ENCODE measurements around the gene FAM227B. TPM values are rescaled to one million over a fixed set of nuclear protein-coding genes. Genes with fewer than 3 reads are reported as not detected.
"Not testable (repeated sequence)": the region's sequence is repeated elsewhere in the genome, so short reads cannot be mapped to it uniquely, and the experiment has no call there.

Gene FAM227B
- total RNA-seq, 2 experiments from 2014 or later, result 6.0 to 6.1 TPM

DNA sequence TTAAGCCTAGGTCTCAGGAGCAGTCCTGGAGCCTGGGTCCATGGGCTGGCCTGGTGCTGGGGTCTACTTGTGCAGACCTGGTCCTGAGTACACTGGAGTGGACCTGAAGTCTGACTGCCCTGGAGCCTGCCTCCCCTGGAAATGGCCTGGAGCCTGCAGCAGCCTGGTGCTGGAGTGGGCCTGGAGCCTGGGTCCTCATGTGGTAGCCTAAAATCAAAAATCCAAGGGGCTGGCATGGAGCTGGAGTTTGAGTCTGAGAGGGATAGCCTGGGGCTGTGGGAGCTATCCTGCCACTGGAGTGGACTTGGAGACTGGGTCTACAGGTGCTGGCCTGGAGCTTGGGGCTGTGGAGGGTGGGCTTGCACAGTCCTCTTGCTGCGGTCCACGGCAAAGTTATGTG lies 15.0 kb downstream of the FAM227B start:
- H3K4me3 Mint-ChIP-seq, result no peak overlapping the region
- ChIA-PET POLR2A (interaction anchor here (0.5 kb wide), 1 partner anchor 803 kb away, joined by 3 read pairs; no protein-coding TSS in a partner anchor), CTCF (interaction anchor here (0.8 to 1.5 kb wide), 2 partner anchors 10 to 12 kb away, joined by 3 read pairs; no protein-coding TSS in a partner anchor)
- H3K9me3 Mint-ChIP-seq, result peaks cover 25% of the 10 kb centered on the region
- H3K4me1 Mint-ChIP-seq (ENCODE audit: low read depth), result no peaks in the 10 kb centered on the region
- peaks cover 34% of the 10 kb centered on the region for H3K36me3 Mint-ChIP-seq (ENCODE audit: low read depth)
- intact Hi-C loops (cut with micrococcal nuclease), result no loop called here
- no peak for TF ChIP-seq CTCF (IDR thresholded peaks at IDR 0.05)
- H3K27ac Mint-ChIP-seq, result no peak overlapping the region
- H3K27me3 Mint-ChIP-seq, result no peaks in the 10 kb centered on the region
- no peak for ATAC-seq
- no peak for DNase-seq

GRCh38 chr15:49604625-49605409 lies 15.8 kb downstream of the FAM227B start:
- intact Hi-C loops (cut with micrococcal nuclease), result no loop called here
- Mint-ChIP-seq H3K4me3 (no peak overlapping the region), H3K27me3 (no peaks in the 10 kb centered on the region), H3K27ac (no peak overlapping the region), H3K9me3 (peaks cover 26% of the 10 kb centered on the region), H3K4me1 (ENCODE audit: low read depth) (no peaks in the 10 kb centered on the region), H3K36me3 (ENCODE audit: low read depth) (peaks cover 33% of the 10 kb centered on the region)
- DNase-seq, result no peak
- TF ChIP-seq CTCF (IDR thresholded peaks at IDR 0.05), result no peak
- POLR2A ChIA-PET, result no interaction called here
- no peak for ATAC-seq
- CTCF ChIA-PET, result no interaction called here

DNA sequence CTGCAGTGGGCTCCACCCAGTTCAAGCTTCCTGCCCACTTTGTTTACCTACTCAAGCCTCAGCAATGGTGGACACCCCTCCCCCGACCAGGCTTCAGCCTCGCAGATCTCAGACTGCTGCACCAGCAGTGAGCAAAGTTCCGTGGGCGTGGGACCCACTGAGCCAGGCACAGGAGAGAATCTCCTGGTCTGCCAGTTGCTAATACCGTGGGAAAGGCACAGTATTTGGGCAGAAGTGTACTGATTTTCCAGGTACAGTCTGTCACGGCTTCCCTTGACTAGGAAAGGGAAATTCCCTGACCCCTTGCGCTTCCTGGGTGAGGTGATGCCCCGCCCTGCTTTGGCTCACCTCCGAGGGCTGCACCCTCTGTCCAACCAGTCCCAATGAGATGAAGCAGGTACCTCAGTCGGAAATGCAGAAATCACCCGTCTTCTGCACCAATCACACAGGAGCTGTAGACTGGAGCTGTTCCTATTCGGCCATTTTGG lies 27.7 kb downstream of the FAM227B start:
- ATAC-seq; intact Hi-C loops (cut with micrococcal nuclease): not testable (repeated sequence)

DNA sequence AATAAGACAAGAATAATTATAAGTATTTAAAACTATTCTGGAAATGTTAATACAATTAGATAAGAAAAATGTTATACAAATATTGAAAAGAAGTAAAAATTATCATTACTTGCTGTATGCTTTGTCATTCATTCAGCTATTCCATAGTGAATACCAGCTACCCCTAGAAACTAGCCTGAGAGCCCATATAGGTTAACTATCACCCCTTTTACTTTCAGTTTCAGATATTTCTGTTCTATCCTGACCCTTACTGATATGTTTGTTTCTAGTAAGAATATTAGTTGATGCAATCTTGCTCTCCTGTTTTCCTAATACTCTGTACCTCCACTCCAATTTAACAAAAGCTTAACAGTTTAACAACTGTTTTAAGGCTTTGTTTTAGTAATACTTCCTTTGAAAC lies 31.6 kb downstream of the FAM227B start:
- DNase-seq (no peak), ATAC-seq (no peak)
- Mint-ChIP-seq H3K27me3 (no peaks in the 10 kb centered on the region), H3K9me3 (peaks cover 16% of the 10 kb centered on the region), H3K27ac (no peak overlapping the region), H3K4me3 (no peak overlapping the region), H3K36me3 (ENCODE audit: low read depth) (peaks cover 22% of the 10 kb centered on the region), H3K4me1 (ENCODE audit: low read depth) (peaks cover 5% of the 10 kb centered on the region)
- CTCF ChIA-PET, result no interaction called here
- TF ChIP-seq CTCF (IDR thresholded peaks at IDR 0.05), result no peak
- intact Hi-C loops (cut with micrococcal nuclease), result no loop called here
- POLR2A ChIA-PET, result interaction anchor here (0.7 kb wide), 1 partner anchor 1153 kb away, joined by 3 read pairs; no protein-coding TSS in a partner anchor

More for the DNA sequence above, 27.7 kb downstream of the FAM227B start:
- H3K4me3 Mint-ChIP-seq; H3K27me3 Mint-ChIP-seq; POLR2A ChIA-PET; DNase-seq; H3K27ac Mint-ChIP-seq; CTCF ChIA-PET; H3K4me1 Mint-ChIP-seq (ENCODE audit: low read depth): not testable (repeated sequence)
- Mint-ChIP-seq H3K36me3 (ENCODE audit: low read depth) (peaks cover 24% of the 10 kb centered on the region), H3K9me3 (peaks cover 32% of the 10 kb centered on the region)

DNA sequence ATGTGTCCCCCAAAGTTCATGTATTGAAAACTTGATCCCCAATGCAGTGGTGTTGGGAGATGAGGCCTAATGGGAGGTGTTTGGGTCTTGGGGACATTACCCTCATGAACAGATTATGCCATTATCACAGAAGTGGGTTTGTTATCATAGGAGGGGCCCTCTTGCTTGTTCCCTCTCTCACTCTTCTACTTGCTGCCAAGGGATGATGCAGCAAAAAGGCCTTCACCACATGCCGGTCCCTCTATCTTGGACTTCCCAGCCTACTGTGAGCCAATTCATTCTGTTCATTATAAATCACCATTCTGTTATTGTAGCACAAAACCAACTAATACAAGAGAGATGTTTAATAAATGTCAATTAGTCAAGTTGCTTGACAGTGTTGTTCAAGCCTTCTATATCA lies 47.2 kb downstream of the FAM227B start:
- Mint-ChIP-seq H3K36me3 (ENCODE audit: low read depth) (peaks cover 35% of the 10 kb centered on the region), H3K4me1 (ENCODE audit: low read depth) (no peaks in the 10 kb centered on the region), H3K4me3 (no peak overlapping the region), H3K9me3 (peaks cover 26% of the 10 kb centered on the region), H3K27me3 (no peaks in the 10 kb centered on the region), H3K27ac (no peak overlapping the region)
- no peak for TF ChIP-seq CTCF (IDR thresholded peaks at IDR 0.05)
- ChIA-PET CTCF (no interaction called here), POLR2A (no interaction called here)
- no peak for ATAC-seq
- intact Hi-C loops (cut with micrococcal nuclease), result no loop called here
- DNase-seq, result no peak
